ENCODE measurements around the gene RALB.

The RALB gene

DNA sequence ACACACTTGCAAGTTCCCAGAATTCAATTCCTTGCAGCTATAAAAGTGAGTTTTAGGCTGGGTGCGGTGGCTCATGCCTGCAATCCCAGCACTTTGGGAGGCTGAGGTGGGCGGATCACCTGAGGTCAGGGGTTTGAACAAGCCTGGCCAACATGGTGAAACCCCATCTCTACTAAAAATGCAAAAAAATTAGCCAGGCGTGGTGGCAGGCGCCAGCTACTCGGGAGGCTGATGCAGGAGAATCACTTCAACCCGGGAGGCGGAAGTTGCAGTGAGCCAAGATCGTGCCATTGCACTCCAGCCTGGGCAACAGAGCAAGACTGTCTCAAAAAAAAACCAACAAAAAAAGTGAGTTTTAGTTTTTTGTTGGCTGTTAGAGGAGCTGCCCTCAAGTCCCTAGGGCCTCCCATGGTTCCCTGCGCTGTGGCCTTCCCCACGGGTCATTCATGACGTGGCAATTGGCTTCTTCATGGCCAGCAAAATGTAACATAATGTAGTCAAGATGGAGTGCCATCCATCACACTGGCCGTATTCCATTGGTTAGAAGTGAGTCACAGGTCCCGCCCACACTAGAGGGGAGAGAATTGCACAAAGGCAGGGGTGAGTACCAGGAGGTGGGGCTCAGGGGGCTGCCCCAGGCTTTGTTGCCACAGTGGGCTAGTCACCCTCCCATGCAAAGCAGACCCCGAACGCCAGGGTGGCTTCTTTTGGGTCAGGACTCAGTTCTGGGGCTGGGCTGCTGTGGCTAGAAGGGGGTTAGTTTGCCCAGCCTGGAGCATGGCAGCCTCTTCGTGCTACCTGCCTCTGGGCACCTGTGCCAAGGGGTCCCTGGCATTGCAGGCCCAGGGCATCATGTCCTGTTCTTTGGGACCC is 55.6 kb downstream of the RALB start:
- ChIA-PET CTCF (interaction anchor here (0.8 to 0.9 kb wide), 2 partner anchors 12 to 35 kb away, joined by 3 to 4 read pairs; no protein-coding TSS in a partner anchor), POLR2A (no interaction called here)
- Histone ChIP-seq H3K27ac (ENCODE audit: extremely low read depth, low read depth, low read length) (no peak overlapping the region), H3K36me3 (ENCODE audit: control insufficient read depth in 2 of 2, insufficient read depth in 1 of 2, low read length in 2 of 2) (no peaks in the 10 kb centered on the region), H3K4me1 (ENCODE audit: control insufficient read depth, insufficient read depth, low read length) (no peaks in the 10 kb centered on the region), H3K4me3 (ENCODE audit: low read depth, low read length) (no peak overlapping the region), H3K9me3 (ENCODE audit: control insufficient read depth, insufficient read depth, low read depth, low read length) (no peaks in the 10 kb centered on the region)
- TF ChIP-seq ZNF777 (tag by site-specific recombination; IDR thresholded peaks at IDR 0.05; ENCODE audit: borderline replicate concordance), result no peak
- TF ChIP-seq FEZF1 (tag by site-specific recombination; IDR thresholded peaks at IDR 0.05), result no peak
- TF ChIP-seq ZSCAN16 (tag by site-specific recombination; IDR thresholded peaks at IDR 0.05), result no peak
- TF ChIP-seq ZNF24 (tag by site-specific recombination; IDR thresholded peaks at IDR 0.05), result no peak
- TF ChIP-seq, protein P1, sequence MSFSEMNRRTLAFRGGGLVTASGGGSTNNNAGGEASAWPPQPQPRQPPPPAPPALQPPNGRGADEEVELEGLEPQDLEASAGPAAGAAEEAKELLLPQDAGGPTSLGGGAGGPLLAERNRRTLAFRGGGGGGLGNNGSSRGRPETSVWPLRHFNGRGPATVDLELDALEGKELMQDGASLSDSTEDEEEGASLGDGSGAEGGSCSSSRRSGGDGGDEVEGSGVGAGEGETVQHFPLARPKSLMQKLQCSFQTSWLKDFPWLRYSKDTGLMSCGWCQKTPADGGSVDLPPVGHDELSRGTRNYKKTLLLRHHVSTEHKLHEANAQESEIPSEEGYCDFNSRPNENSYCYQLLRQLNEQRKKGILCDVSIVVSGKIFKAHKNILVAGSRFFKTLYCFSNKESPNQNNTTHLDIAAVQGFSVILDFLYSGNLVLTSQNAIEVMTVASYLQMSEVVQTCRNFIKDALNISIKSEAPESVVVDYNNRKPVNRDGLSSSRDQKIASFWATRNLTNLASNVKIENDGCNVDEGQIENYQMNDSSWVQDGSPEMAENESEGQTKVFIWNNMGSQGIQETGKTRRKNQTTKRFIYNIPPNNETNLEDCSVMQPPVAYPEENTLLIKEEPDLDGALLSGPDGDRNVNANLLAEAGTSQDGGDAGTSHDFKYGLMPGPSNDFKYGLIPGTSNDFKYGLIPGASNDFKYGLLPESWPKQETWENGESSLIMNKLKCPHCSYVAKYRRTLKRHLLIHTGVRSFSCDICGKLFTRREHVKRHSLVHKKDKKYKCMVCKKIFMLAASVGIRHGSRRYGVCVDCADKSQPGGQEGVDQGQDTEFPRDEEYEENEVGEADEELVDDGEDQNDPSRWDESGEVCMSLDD (tag by site-specific recombination; IDR thresholded peaks at IDR 0.05), result no peak
- no peak for TF ChIP-seq ZBTB1 (tag by site-specific recombination; IDR thresholded peaks at IDR 0.05)
- no peak for TF ChIP-seq ZNF48 (tag by site-specific recombination; IDR thresholded peaks at IDR 0.05)
- TF ChIP-seq ZXDB (tag by site-specific recombination; IDR thresholded peaks at IDR 0.05), result no peak
- TF ChIP-seq ZNF596 (tag by site-specific recombination; IDR thresholded peaks at IDR 0.05), result no peak
- no peak for TF ChIP-seq ZNF561 (tag by site-specific recombination; IDR thresholded peaks at IDR 0.05; ENCODE audit: borderline replicate concordance)
- TF ChIP-seq ZNF701 (tag by site-specific recombination; IDR thresholded peaks at IDR 0.05), result no peak
- no peak for TF ChIP-seq ZNF292 (tag by site-specific recombination; IDR thresholded peaks at IDR 0.05; ENCODE audit: borderline replicate concordance, low read depth)
- no peak for TF ChIP-seq ZNF785 (tag by site-specific recombination; IDR thresholded peaks at IDR 0.05)
- TF ChIP-seq ZNF768 (tag by site-specific recombination; IDR thresholded peaks at IDR 0.05), result no peak
- TF ChIP-seq, protein P2, sequence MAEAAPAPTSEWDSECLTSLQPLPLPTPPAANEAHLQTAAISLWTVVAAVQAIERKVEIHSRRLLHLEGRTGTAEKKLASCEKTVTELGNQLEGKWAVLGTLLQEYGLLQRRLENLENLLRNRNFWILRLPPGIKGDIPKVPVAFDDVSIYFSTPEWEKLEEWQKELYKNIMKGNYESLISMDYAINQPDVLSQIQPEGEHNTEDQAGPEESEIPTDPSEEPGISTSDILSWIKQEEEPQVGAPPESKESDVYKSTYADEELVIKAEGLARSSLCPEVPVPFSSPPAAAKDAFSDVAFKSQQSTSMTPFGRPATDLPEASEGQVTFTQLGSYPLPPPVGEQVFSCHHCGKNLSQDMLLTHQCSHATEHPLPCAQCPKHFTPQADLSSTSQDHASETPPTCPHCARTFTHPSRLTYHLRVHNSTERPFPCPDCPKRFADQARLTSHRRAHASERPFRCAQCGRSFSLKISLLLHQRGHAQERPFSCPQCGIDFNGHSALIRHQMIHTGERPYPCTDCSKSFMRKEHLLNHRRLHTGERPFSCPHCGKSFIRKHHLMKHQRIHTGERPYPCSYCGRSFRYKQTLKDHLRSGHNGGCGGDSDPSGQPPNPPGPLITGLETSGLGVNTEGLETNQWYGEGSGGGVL (tag by site-specific recombination; IDR thresholded peaks at IDR 0.05), result no peak
- TF ChIP-seq KLF16 (tag by site-specific recombination; IDR thresholded peaks at IDR 0.05), result no peak
- no peak for TF ChIP-seq ZNF416 (tag by site-specific recombination; IDR thresholded peaks at IDR 0.05)
- TF ChIP-seq, protein P3, sequence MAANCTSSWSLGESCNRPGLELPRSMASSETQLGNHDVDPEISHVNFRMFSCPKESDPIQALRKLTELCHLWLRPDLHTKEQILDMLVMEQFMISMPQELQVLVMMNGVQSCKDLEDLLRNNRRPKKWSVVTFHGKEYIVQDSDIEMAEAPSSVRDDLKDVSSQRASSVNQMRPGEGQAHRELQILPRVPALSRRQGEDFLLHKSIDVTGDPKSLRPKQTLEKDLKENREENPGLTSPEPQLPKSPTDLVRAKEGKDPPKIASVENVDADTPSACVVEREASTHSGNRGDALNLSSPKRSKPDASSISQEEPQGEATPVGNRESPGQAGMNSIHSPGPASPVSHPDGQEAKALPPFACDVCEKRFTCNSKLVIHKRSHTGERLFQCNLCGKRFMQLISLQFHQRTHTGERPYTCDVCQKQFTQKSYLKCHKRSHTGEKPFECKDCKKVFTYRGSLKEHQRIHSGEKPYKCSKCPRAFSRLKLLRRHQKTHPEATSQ (tag by site-specific recombination; IDR thresholded peaks at IDR 0.05), result no peak

DNA sequence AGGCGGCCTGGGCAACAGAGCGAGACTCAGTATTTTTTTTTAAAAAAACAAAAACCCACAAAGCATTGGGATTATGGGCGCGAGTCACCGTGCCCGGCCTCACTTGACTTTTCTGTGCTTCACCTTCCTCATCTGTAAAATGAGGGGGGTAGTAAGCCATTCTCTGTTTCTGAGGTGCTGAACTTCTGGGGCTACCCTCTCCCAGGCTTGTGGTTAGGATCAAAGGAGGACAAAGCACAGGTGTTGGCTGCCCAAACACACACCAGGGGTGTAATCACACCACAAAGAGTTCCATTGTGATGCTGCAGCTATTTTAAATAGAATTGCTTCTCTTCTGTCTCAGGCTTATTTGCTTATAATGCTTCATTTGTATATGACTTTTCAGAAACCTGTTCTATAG is 57.5 kb downstream of the RALB start:
- no peaks in the 10 kb centered on the region for H3K4me1 ChIP-seq (ENCODE audit: control insufficient read depth, insufficient read depth, low read length)
- H3K9me3 ChIP-seq (ENCODE audit: control insufficient read depth, insufficient read depth, low read depth, low read length), result no peaks in the 10 kb centered on the region
- H3K4me3 ChIP-seq (ENCODE audit: low read depth, low read length), result no peak overlapping the region
- POLR2A ChIA-PET, result no interaction called here
- CTCF ChIA-PET, result interaction anchor here (0.7 to 4.9 kb wide), 4 partner anchors 10 to 1354 kb away, joined by 3 to 74 read pairs (median 4); no protein-coding TSS in a partner anchor
- no peaks in the 10 kb centered on the region for H3K36me3 ChIP-seq (ENCODE audit: control insufficient read depth in 2 of 2, insufficient read depth in 1 of 2, low read length in 2 of 2)
- no peak overlapping the region for H3K27ac ChIP-seq (ENCODE audit: extremely low read depth, low read depth, low read length)
- TF ChIP-seq ZNF302 (tag by site-specific recombination; IDR thresholded peaks at IDR 0.05; ENCODE audit: low read depth) (no peak), GLI2 (tag by site-specific recombination; IDR thresholded peaks at IDR 0.05; ENCODE audit: borderline replicate concordance, low read depth) (no peak), ZBTB20 (tag by site-specific recombination; IDR thresholded peaks at IDR 0.05) (no peak), ZBTB8A (tag by site-specific recombination; IDR thresholded peaks at IDR 0.05) (no peak), HOXD13 (CRISPR knock-in tag; IDR thresholded peaks at IDR 0.05; ENCODE audit: borderline replicate concordance) (no peak), SP7 (tag by site-specific recombination; IDR thresholded peaks at IDR 0.05) (no peak)
- TF ChIP-seq, protein P4, sequence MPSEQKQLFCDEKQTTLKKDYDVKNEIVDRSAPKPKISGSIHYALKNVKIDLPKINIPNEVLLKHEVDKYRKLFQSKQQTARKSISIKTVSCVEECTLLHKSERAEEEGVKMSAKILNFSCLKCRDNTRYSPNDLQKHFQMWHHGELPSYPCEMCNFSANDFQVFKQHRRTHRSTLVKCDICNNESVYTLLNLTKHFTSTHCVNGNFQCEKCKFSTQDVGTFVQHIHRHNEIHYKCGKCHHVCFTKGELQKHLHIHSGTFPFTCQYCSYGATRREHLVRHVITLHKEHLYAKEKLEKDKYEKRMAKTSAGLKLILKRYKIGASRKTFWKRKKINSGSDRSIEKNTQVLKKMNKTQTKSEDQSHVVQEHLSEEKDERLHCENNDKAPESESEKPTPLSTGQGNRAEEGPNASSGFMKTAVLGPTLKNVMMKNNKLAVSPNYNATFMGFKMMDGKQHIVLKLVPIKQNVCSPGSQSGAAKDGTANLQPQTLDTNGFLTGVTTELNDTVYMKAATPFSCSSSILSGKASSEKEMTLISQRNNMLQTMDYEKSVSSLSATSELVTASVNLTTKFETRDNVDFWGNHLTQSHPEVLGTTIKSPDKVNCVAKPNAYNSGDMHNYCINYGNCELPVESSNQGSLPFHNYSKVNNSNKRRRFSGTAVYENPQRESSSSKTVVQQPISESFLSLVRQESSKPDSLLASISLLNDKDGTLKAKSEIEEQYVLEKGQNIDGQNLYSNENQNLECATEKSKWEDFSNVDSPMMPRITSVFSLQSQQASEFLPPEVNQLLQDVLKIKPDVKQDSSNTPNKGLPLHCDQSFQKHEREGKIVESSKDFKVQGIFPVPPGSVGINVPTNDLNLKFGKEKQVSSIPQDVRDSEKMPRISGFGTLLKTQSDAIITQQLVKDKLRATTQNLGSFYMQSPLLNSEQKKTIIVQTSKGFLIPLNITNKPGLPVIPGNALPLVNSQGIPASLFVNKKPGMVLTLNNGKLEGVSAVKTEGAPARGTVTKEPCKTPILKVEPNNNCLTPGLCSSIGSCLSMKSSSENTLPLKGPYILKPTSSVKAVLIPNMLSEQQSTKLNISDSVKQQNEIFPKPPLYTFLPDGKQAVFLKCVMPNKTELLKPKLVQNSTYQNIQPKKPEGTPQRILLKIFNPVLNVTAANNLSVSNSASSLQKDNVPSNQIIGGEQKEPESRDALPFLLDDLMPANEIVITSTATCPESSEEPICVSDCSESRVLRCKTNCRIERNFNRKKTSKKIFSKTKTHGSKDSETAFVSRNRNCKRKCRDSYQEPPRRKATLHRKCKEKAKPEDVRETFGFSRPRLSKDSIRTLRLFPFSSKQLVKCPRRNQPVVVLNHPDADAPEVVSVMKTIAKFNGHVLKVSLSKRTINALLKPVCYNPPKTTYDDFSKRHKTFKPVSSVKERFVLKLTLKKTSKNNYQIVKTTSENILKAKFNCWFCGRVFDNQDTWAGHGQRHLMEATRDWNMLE (tag by site-specific recombination; conservative IDR thresholded peaks at IDR 0.05; ENCODE audit: low read depth), result no peak

Data from HEK293 (cell line).